HG02610 (cell line): Measurements from ENCODE around the gene SKAP1.
"Not testable (repeated sequence)": the region's sequence is repeated elsewhere in the genome, so short reads cannot be mapped to it uniquely, and the experiment has no call there.

ENCODE experiments used
- ATAC-seq: cut with Tn5 transposase; IDR thresholded peaks from one replicate; pipeline ENCODE4 v1.9.1; 2021; ENCODE audit warnings: mild to moderate bottlenecking, moderate library complexity; ENCODE audit not compliant: unreplicated experiment

Gene SKAP1

DNA sequence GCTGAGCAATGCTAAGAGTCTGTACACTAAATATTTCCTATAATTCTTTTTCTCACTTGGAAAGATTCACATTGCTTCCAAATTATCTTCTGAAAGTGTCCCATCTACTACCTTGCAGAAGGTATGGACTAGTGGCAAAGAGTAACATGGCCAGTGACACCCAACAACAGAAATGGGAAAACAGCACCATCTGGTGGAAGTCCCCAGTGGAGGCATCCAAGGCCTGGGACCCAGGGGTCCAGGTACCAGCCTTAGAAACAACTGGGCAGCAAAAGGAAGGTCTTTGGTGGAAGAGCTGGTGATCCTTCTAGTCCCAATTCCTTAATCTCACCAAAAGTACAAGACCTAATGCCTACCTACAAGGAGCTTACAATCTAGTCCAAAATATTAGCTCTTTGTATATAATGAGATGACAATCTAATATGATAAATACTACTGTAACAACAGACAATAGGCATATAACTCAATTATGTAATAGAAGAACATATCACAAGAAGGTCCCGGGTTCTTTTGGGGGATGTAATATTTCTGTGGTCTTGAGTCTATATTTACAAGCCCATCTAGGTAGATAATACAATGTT lies 55.3 kb downstream of the SKAP1 start:
- ATAC-seq = no peak

DNA sequence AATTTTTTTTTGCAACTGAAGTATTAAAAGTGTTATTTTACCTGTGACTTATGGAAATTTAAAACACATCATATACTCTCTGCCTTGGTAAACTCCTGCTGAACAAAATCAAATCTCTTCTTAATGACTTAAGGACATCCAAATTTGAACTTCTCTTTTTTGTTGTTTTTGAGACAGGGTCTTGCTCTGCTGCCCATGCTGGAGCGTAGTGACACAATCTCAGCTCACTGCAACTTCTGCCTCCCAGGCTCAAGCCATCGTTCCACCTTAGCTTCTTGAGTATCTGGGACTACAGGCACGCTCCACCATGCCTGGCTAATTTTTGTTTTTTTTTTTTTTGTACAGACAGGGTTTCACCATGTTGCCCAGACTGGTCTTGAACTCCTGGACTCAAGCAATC lies 56.1 kb downstream of the SKAP1 start:
- no peak for ATAC-seq

DNA sequence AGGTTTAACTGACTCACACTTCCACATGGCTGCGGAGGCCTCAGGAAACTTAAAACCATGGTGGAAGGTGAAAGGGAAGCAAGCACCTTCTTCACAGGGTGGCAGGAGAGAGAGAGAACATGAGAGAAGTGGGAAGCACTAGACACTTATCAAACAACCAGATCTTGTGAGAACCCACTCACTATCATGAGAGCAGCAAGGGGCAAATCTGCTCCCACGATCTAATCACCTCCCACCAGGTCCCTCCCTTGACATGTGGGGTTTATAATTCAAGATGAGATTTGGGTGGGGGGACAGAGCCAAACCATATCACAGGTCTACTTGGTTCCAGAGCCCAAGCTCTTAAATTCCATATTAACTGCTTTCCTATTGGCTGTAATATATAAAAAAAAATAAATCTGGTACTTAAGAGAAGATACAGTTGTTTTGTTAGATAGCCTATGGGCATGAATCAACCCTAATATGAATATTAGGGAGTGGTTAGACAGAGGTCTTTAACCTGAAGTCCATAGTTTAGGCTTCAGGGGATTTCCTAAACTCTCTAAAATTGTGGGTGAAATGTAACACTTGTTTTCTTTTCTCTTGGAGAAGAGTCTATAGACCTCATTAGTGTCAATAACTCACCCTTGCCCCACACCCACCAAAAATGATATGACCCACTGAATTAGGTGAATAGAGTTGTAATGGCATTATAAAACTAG lies 56.7 kb downstream of the SKAP1 start:
- no peak for ATAC-seq

DNA sequence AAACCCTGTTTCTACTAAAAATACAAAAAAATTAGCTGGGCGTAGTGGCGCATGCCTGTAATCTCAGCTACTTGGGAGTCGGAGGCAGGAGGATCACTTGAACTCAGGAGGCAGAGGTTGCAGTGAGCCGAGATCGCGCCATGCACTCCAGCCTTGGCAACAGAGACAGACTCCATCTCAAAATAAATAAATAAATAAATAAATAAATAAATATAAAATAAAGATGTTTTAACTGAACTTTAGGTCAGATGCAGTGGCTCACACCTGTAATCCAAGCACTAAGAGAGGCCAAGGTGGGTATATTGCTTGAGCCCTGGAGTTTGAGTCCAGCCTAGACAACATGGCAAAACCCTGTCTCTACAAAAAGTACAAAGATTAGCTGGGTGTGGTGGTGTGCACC lies 61.0 kb downstream of the SKAP1 start:
- not testable (repeated sequence) for ATAC-seq

DNA sequence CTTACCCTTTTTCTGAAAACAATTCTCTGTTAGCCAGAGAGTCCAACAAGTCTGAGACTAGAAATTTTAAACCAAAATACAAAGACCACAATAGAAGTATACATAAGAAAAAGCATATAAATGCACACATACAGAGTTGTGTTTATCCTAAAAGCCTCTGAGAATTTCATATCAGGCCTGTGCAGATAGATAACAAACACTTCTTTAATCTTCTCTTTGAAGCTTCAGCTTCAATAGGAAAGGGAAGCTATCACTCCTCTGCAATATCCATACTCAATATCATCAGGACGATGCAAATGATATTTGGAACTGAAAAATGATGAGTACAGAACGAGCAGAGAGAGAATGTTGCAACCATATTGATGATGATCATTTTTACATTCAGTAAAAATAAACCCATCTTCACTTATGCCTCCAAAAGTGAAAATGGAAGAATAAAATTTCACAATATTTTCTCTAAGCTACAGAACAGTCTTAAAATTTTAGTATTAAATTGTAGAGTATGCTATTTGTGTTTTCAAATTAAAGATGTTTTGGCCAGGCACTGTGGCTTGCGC lies 61.6 kb downstream of the SKAP1 start:
- no peak for ATAC-seq

DNA sequence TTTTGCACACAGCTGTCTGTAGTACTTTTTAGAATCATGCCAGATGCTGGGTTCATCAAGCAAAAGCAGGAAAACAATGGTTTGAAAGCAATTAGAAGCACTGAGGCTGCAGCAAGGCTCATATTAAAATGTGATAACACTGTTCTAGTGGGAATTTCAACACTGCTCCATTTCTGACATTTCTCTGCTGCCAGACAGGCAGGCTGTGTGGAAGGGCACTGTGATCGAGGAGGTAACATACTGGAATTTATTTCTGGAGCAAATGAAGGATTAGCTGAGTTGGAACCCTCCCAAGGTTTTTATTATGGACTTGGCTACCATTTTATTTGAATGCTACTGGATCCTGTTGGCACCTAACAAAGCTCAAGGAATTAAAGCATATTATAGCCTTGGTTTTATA lies 66.9 kb downstream of the SKAP1 start:
- no peak for ATAC-seq

DNA sequence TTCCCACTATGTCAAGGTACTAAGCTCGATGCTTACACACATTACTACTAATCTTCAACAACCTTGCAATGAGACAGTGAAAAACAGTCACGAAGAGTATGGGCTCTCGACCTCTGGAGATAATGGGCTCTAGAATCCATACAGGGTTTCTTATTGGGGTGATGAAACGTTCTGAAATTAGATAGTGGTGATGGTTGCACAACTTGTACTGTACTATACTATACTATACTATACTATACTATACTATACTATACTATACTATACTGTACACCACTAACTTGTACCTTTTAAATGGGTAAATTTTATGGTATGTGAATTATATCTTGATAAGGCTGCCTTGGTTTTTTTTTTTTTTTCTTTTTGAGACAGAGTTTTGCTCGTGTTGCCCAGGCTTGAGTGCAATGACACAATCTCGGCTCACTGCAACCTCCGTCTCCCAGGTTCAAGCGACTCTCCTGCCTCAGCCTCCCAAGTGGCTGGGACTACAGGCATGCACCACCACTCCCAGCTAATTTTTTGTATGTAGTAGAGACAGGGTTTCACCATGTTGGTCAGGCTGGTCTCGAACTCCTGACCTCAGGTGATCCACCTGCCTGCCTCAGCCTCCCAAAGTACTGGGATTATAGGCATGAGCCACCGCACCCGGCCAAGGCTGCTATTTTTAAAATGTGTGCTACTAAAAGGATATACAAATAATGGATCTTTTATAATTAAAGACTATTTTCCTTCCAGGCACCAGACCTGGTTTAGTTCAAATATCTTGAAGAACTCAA lies 69.0 kb downstream of the SKAP1 start:
- not testable (repeated sequence) for ATAC-seq

DNA sequence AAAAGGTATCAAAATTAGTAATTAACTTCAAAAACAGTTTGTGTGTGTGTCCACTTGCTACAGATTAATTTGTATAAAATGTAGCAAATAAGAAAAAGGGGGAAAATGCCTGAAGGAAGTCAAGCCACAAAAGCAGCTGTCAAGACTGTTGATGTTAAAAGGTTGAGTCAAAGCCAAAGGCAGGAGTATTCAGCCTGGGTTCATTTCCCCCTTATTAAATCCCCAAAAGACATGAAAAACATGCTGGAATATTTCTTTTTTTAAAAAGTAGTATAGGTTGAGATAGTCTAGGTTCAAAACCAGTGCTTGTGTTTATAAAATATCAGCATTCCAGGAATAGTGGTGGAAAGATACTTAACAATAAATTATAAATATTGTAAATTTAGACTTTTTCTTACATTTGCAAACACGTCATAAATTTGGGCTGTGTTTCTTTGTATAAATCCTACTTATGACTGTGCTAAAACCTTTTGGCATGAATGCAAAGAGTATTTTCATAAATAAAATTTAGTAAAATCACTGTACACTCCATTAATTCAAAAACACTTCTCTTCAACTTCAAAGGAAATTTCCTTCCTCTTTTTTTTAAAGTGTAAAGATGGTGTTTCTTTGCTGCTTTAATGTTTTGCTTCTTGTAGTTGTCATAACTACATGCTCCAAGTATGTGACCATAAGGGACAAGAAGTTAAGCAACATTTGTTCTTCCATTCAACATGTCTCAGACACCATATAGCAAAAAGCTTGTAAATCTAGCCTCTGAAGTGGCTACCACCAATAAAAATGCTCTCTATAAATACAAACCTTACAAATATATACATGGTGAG lies 72.0 kb downstream of the SKAP1 start:
- ATAC-seq = no peak

DNA sequence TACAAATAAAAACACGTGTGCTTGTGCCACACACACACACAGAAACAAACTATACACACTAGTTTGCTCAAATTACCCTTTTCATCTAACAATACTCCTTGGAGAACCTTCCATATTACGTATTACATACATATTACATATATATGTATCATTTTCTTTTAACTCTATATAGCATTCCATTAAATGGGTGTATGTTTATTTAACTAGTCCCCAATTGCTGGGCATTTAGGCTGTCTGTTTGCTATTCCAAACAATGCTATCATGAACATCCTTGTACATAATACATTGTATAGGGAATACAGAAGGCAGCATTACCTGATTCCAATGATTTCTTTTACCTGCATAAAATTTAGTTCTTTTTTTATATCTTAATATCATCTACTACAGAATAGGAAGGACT lies 73.1 kb downstream of the SKAP1 start:
- no peak for ATAC-seq

DNA sequence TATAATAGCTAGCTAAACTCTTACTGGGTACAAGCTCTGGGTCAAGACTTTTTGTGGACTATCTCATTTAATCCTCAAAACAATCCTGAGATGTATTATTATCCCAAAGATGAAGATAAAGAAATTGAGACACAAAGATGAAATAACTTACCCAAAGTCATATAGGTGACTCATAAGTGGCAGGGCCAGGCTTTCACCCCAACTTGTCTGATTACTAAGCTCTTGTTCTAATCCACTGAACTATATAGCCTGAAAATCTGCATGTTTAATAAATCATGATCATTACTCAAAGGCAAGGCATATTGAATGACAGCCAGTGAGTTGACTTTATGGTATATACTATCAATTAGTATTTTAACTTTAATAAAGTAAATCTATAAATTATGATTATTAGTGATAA lies 77.4 kb downstream of the SKAP1 start:
- ATAC-seq = no peak

DNA sequence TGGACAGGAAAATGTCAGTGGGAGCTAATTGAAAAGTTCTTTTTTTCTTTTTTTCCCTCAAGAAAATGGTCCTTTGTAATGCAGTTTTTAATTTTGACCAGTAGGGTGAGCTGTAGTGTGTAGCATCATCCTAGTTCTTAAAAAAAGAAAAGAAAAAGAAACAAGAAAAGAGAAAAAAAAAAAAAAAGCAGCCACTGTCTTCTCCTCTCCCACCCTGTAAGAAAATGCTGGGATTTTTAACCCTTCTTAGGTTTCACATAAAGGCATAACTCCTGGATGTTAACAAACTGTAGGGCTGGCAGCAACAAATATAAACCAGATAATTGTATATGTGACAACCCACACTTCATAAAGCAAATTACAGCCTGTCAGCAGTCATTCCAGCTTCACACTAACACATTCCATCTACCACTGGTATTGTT lies 78.1 kb downstream of the SKAP1 start:
- no peak for ATAC-seq

DNA sequence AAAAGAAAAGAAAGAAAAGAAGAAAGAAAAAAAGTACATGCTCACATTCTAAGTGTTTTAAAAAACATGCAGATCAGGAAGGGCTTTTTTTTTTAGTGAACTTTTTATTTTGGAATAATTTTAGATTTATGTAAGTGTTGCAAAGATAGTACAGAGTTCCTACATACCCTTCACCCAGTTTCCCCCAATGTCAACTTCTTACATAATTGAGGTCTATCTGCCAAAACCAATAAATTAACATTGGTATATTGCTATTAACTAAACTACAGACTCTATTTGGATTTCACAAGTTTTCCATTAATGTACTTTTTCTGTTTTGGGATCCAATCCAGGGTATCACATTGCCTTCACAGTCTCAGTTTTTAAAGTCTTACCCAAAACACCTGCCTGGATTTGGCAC lies 81.7 kb downstream of the SKAP1 start:
- ATAC-seq = no peak

DNA sequence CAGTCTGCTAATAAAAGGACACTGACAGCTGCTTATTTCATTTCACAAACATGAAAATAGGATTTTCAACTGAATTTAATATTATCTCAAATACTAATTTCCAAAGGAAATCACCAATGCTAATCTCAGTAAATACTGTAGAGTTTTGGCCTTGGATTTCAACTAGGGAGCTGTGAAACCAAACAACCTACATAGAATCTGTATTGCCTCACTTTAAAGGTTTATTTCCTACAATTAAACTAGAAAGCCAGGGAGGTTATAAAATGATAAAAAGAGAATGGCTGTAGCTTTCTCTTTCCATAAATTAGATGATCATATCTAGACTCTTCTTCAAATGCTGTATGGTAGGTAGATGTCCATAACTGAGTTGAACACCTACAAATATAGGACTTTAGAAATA lies 82.8 kb downstream of the SKAP1 start:
- no peak for ATAC-seq

DNA sequence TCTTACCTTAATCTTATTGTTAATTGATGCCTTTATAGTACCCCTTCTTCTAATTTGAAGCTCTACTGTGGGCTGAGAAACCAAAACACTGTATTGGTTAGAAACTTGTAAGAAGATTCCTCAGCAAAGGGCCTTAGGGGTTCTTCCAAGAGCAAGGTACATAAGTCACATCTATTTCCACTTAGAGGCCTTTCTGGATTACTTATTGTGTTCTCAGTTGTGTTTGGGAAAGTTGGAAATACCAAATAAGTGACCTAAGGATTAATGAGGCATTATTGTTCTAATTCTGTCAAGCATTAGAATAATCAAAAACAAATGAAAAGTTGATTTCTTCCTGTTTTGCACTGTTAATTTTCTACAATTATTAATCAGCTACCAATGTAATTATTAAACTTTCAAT lies 85.8 kb downstream of the SKAP1 start:
- ATAC-seq = no peak

DNA sequence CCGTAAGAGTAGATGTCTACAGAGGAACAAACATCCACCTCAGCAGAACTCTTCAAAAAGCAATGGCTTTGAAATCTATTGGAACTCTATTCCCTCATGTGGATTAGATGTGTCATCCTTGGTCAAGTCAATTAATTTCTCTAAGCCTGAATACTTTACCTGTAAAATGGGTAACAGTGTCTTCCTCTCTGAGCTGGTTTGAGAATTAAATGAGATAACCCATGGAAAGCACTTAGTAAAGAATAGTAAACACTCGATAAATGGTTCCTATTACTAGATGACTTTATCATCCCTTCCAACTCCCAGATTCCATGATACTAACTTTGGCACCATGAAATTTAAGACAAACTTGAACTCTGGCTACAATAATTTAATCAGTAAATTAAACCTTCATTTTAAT lies 89.1 kb downstream of the SKAP1 start:
- no peak for ATAC-seq

DNA sequence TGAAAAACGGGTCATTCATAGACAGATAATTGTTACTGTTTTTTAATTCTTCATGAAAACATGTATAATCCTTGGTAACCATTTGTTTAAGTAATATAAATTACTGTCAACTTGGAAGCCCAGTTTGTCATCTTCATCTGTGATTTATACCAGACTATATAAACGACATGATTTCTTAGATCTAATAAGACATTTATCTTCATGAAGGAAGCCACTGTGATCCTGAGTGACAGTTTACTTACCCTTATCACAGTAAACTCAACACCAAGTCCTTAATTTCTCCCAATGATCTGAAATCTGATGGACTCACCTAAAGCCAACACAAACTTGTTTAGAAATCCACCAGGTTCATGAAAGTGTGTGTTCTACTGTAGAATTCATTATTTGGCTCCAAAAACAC lies 91.3 kb downstream of the SKAP1 start:
- ATAC-seq = no peak

DNA sequence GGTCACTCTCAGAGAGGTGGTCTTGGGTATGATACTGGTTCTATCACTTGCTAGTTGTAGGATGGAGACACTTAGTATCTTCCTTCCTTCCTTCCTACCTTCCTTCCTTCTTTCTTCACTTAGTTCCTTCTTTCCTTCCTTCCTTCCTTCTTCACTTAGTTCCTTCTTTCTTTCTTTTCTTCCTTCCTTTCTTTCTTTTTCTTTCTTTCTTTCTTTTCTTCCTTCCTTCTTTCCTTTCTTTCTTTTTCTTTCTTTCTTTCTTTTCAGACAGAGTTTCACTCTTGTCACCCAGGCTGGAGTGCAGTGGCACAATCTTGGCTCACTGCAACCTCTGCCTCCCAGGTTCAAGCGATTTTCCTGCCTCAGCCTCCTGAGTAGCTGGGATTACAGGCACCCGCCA lies 92.1 kb downstream of the SKAP1 start:
- ATAC-seq = not testable (repeated sequence)

DNA sequence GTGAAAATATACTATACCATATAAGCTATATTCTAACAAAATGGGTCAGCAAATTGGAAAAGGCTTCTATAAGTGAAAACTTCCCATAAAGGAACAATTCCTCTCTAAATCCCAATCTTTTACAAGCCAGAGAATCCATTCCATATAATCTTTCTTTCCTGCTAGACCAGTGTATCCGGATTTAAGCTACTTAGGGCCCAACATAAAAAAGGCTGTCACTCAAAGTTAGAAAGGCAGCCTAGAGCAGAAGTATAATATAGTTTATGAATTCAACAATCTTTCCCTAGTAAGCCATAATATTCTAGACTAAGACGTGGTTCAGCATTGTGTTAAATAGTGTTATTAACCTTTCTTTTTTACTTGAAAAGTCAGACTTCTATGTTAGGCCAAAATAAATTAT lies 93.0 kb downstream of the SKAP1 start:
- no peak for ATAC-seq

DNA sequence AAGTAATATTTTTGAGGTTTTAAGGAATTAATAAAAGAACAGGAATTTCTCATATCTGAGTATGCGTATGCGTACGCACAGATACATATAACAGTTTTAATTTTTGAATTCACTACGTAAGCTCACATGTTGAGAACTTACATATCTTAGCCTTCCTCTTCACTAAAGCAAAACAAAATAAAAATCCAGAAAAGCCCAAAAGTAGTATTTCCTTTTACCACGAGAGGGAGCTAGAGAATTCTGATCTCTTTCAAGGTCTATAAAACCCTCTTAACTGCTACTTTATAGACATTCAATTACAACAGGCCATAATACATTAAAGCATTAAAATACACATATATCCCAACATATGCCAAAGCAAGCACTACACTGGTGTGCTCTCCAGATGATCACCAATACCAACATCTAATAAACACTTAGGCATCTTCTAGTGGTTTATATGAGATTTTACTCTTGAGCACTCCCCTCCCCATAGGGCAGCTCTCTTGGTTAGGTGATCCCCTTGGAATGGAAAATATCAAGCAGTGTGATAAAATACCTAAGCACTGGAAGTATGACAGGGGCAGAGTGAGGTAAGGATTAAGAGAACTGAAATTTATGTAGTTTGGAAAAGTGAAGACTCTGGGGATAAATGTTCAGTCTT lies 94.0 kb downstream of the SKAP1 start:
- no peak for ATAC-seq

DNA sequence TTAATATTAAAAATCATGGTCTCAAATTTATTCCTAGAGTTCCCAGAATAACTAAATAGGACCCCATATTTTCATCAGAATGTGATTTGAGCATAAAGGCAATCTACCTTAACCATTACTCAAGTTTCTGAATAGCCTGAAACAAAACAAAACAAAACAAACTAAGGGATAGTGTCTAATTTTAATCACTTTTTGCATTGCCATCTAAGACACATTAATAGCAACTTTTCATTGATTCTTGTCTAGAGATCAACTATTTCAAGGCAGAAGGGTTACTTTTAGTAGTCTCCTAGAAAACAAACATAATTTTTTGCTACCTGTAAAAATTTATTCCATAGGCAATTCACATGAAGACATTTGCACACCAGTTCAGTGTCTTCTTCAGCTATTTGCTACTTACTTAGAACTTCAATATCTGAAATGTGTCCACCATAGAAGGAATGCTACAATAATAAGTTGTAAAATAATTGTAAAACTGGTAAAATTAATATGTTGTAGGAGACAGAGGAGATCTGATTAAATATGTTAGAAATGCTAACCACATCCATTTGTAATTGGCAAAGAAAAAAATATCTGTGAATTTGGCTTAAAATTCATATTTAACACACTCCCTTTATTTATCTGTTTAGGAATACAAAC lies 94.7 kb downstream of the SKAP1 start:
- no peak for ATAC-seq
